Measurements from ENCODE around the gene SWAP70. TPM values are rescaled to one million over a fixed set of nuclear protein-coding genes. Genes with fewer than 3 reads are reported as not detected.

The SWAP70 gene
- total and polyA plus RNA-seq, 9 of the 15 experiments (the other 6 are each of a cell fraction or from before 2014, with no cell fraction given) = 1.7 to 4.9 (median 3.9) TPM

- TF ChIP-seq ZNF143 (CRISPR knock-in tag; IDR thresholded peaks at IDR 0.05) = no peak
- TF ChIP-seq SLC30A9 (CRISPR knock-in tag; IDR thresholded peaks at IDR 0.05) = no peak
- TF ChIP-seq E2F6 (IDR thresholded peaks at IDR 0.05; ENCODE audit: borderline replicate concordance in 1 of 2, extremely low read depth in 1 of 2, insufficient read depth in 1 of 2, insufficient read length in 1 of 2, low read depth in 1 of 2, low read length in 1 of 2, poor library complexity in 1 of 2, severe bottlenecking in 1 of 2) = no peak
These were observed 3.0 kb upstream of the SWAP70 start (continued) for GRCh38 chr11:9660886-9661285.

DNA sequence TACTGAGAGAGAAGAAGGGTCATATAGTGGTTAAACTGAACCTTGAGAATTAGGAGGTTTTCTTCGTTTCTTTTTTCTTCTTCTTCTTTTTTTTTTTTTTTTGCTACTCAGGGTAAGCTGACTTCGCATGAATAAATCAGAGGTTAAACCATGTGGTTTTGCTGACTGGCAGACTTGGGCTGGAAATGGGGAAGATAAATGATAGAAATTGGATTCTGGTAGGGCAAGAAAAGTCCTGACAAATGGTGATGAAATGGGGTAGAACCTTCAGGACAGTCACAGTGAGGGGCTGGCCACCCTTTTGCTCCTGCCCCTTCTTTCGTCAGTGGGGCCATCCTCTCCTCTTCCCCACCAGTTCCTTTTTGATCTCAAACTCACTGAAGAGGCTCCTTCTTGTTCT lies 1.6 kb upstream of the SWAP70 start:
- ChIA-PET CTCF (ENCODE audit: low intra/inter-chr PET ratio) (no interaction called here), POLR2A (no interaction called here)
- intact Hi-C loops (cut with micrococcal nuclease) (no loop called here), in situ Hi-C loops (cut with MboI) (no loop called here)
- H3K9me1 ChIP-seq (ENCODE audit: control insufficient read depth, insufficient read depth, low read length) = no peaks in the 10 kb centered on the region
- no peaks in the 10 kb centered on the region for H3K27me3 ChIP-seq (ENCODE audit: control insufficient read depth in 2 of 2, insufficient read depth in 2 of 2, low read length in 2 of 2)
- H3K4me2 ChIP-seq (ENCODE audit: insufficient read depth, low read length) = no peak overlapping the region
- H3K79me2 ChIP-seq (ENCODE audit: control insufficient read depth, insufficient read depth, low read length) = no peaks in the 10 kb centered on the region
- H4K20me1 ChIP-seq (replicated peaks; ENCODE audit: control insufficient read depth, insufficient read depth, low read length) = no peaks in the 10 kb centered on the region
- peaks cover 0 to 10% of the 10 kb centered on the region in 2 experiments; a peak in 3 of 5 replicates for H3K4me1 ChIP-seq (replicated peaks in 1 of 2; ENCODE audit: control insufficient read depth in 2 of 2, insufficient read depth in 2 of 2, low read length in 2 of 2)
- H3K9ac ChIP-seq (ENCODE audit: insufficient read depth in 1 of 2, low read depth in 2 of 2, low read length in 2 of 2) = no peak overlapping the region
- TF ChIP-seq SP1 (CRISPR knock-in tag; IDR thresholded peaks at IDR 0.05) (no peak), RCOR1 (IDR thresholded peaks at IDR 0.05; ENCODE audit: borderline replicate concordance in 1 of 2, low read depth in 2 of 2, low read length in 2 of 2) (no peak), E2F5 (CRISPR knock-in tag; IDR thresholded peaks at IDR 0.05) (no peak), ZZZ3 (IDR thresholded peaks at IDR 0.05) (no peak), POLR2AphosphoS2 (IDR thresholded peaks at IDR 0.05; ENCODE audit: low read length) (no peak), YBX1 (IDR thresholded peaks at IDR 0.05) (no peak), C11orf30 (IDR thresholded peaks at IDR 0.05; ENCODE audit: low read depth) (peak; percentile 38; the same call in 1 of the 2 replicates), ZBTB8A (IDR thresholded peaks at IDR 0.05; ENCODE audit: partially characterized antibody) (no peak)
- BruUV-seq (replicated peaks) = no TSS peak
- FAIRE-seq = no peak
- no peak overlapping the region for H2AFZ ChIP-seq (ENCODE audit: low read depth, low read length)
- DNase-seq (ENCODE audit: extremely low read depth in 1 of 4, low spot score in 3 of 4) = no peak
- no peak overlapping the region for H3K4me3 ChIP-seq
- ATAC-seq = no peak
- H3K9me3 ChIP-seq (replicated peaks; ENCODE audit: control insufficient read depth, insufficient read depth, low read depth, low read length) = peaks cover 3% of the 10 kb centered on the region
- H3K36me3 ChIP-seq (ENCODE audit: control insufficient read depth, insufficient read depth, low read length) = no peaks in the 10 kb centered on the region
- no peak overlapping the region for H3K27ac ChIP-seq (ENCODE audit: extremely low read depth, low read depth, low read length)
- WGBS (ENCODE audit: insufficient coverage, low coverage, missing lambda C conversion rate) = 24% methylated on average over 3 of the region's 3 CpGs

All from K562 (cell line).